K562 (cell line): ENCODE results near the gene KRT38. TPM values are rescaled to one million over a fixed set of nuclear protein-coding genes. Genes with fewer than 3 reads are reported as not detected.

Experiments used
- ATAC-seq: fragments of 200-7000 bp; cut with Tn5 transposase; 3 replicates; pipeline ENCODE4 v1.9.1; 2020; ENCODE audit warnings: moderate library complexity
- BruUV-seq: library from RNA; stranded (reverse); fragments of 400-500 nt; replicated peaks from 2 replicates; lab custom pipeline; 2021; lab: Mats Ljungman, UMichigan
- CTCF ChIA-PET: fragments of 300-600 bp; formaldehyde crosslinking; extraction: SDS; loops from one replicate; lab custom pipeline; 2021; ENCODE audit warnings: low intra/inter-chr PET ratio; lab: Yijun Ruan, JAX
- POLR2A ChIA-PET: fragments of 300-600, 350-650 bp; sonication (Branson Sonifier 250); formaldehyde crosslinking; extraction: SDS; loops from one replicate; lab custom pipeline; 2021; ENCODE audit warnings: antibody characterized with exemption, inconsistent platforms; lab: Yijun Ruan, JAX
- DNase-seq, 4 experiments: peaks; one replicate each; pipeline versions ENCODE4 v3.0.0 to v3.0.0-alpha.2; 2011 to 2018; ENCODE audit warnings: low spot score in 3 of 4, mixed read lengths in 3 of 4; ENCODE audit errors: extremely low read depth in 1 of 4
- FAIRE-seq: peaks from 2 replicates; lab custom pipeline; 2011; peaks lifted over from hg19 to GRCh38; lab: Jason Lieb, UNC
- H2AFZ ChIP-seq: 2 replicates; pipeline ENCODE4 v1.6.0; 2011; ENCODE audit warnings: low read depth, low read length, control low read depth, inconsistent platforms
- H3K27ac ChIP-seq: fragments of 200-600 bp; 3 replicates; pipeline ENCODE4 v1.8.0; 2011; ENCODE audit warnings: low read depth, mild to moderate bottlenecking, control low read depth, inconsistent platforms, low read length, moderate library complexity, mixed read lengths; ENCODE audit errors: extremely low read depth
- H3K27me3 ChIP-seq, 2 experiments: fragments of 300-600 bp in 1 of 2; 2 replicates in 1 of 2; 3 replicates in 1 of 2; pipeline versions ENCODE4 v1.6.0 to v1.8.0; 2011; ENCODE audit warnings: inconsistent platforms in 2 of 2, low read length in 2 of 2, mild to moderate bottlenecking in 1 of 2, mixed read lengths in 1 of 2, moderate library complexity in 1 of 2; ENCODE audit not compliant: control insufficient read depth in 2 of 2, insufficient read depth in 2 of 2
- H3K36me3 ChIP-seq: fragments of 300-600 bp; 3 replicates; pipeline ENCODE4 v1.8.0; 2011; ENCODE audit warnings: mild to moderate bottlenecking, low read length, inconsistent platforms; ENCODE audit not compliant: control insufficient read depth, insufficient read depth
- H3K4me1 ChIP-seq, 2 experiments: fragments of 200-600 bp in 1 of 2; replicated peaks in 1 of 2; 2 replicates in 1 of 2; 3 replicates in 1 of 2; pipeline versions ENCODE4 v1.5.1 to v1.8.0; 2011; ENCODE audit warnings: inconsistent platforms in 2 of 2, low read length in 2 of 2, mild to moderate bottlenecking in 1 of 2, mixed read lengths in 1 of 2, moderate library complexity in 1 of 2; ENCODE audit not compliant: control insufficient read depth in 2 of 2, insufficient read depth in 2 of 2
- H3K4me2 ChIP-seq: 2 replicates; pipeline ENCODE4 v1.6.1; 2011; ENCODE audit warnings: low read length, control low read depth, inconsistent platforms, mixed read lengths; ENCODE audit not compliant: insufficient read depth
- H3K4me3 ChIP-seq: fragments of 200-600 bp; sonication (generic), shearing (Covaris generic); 2 replicates; pipeline ENCODE4 v1.5.1; 2016; ENCODE audit warnings: control low read depth, inconsistent platforms
- H3K79me2 ChIP-seq: fragments of 200-600 bp; 3 replicates; pipeline ENCODE4 v1.8.0; 2011; ENCODE audit warnings: low read length, inconsistent platforms; ENCODE audit not compliant: control insufficient read depth, insufficient read depth
- H3K9ac ChIP-seq, 2 experiments: 2 replicates each; pipeline versions ENCODE4 v1.6.0 to v1.6.1; 2011; ENCODE audit warnings: low read depth in 2 of 2, low read length in 2 of 2, control low read depth in 1 of 2, inconsistent platforms in 1 of 2, mild to moderate bottlenecking in 1 of 2, mixed read lengths in 1 of 2; ENCODE audit not compliant: insufficient read depth in 1 of 2
- H3K9me1 ChIP-seq: one replicate; pipeline ENCODE4 v1.6.0; 2011; ENCODE audit warnings: inconsistent platforms, mild to moderate bottlenecking, low read length, moderate library complexity; ENCODE audit not compliant: control insufficient read depth, insufficient read depth
- H3K9me3 ChIP-seq: replicated peaks from 2 replicates; pipeline ENCODE4 v1.5.1; 2011; ENCODE audit warnings: low read depth, low read length, inconsistent platforms; ENCODE audit not compliant: control insufficient read depth, insufficient read depth
- H4K20me1 ChIP-seq: replicated peaks from 2 replicates; pipeline ENCODE4 v1.6.1; 2011; ENCODE audit warnings: low read length, inconsistent platforms, mixed read lengths; ENCODE audit not compliant: control insufficient read depth, insufficient read depth
- WGBS: fragments of 100-300 bp; shearing (Covaris generic); methylation state at CpG from one replicate; pipeline ENCODE4 v1.1.6; 2016; ENCODE audit warnings: low coverage, mixed read lengths; ENCODE audit not compliant: insufficient coverage; ENCODE audit errors: missing lambda C conversion rate; 5-methylcytosine and 5-hydroxymethylcytosine counted together
- in situ Hi-C: fragments of 300-500 bp; cut with MboI; formaldehyde crosslinking; loops from 4 replicates; pipeline ENCODE4 v1.15.0; 2018; ENCODE audit warnings: inconsistent platforms, mixed read lengths
- intact Hi-C: fragments of 100-400 bp; cut with micrococcal nuclease; formaldehyde crosslinking; loops from 2 replicates; pipeline ENCODE4 v1.14.2; 2022
- polyA plus RNA-seq, 8 experiments: library from polyadenylated mRNA; depleted of rRNA in 4 of 8; stranded (reverse) in 5 of 8; unstranded in 3 of 8; fragments of >200 nt; fragmentation: Nextera tagmentation in 2 of 8; fragmentation: Illumina TruSeq in 1 of 8; extraction: Ambion mirVana in 2 of 8; extraction: Trizol in 1 of 8; gene quantifications; 2 replicates each; pipeline versions ENCODE4 v1.2.1 to v1.2.3, GENCODE V29; 2011 to 2014; ENCODE audit warnings: inconsistent platforms in 1 of 8, missing spikeins in 1 of 8
- total RNA-seq, 7 experiments: library from RNA; depleted of rRNA in 6 of 7; stranded (reverse); fragments of >200 nt in 6 of 7; fragmentation: Illumina TruSeq in 2 of 7; extraction: Trizol in 2 of 7; gene quantifications; 2 replicates each; pipeline versions ENCODE4 v1.2.1 to v1.2.3, GENCODE V29; 2011 to 2021; ENCODE audit warnings: low replicate concordance in 1 of 7
- TF ChIP-seq, protein P1 (sequence below): sonication (generic); formaldehyde crosslinking; IDR thresholded peaks from 2 replicates; pipeline ENCODE4 v1.8.0; 2023; ENCODE audit warnings: missing genetic modification reagents, mild to moderate bottlenecking, borderline replicate concordance
- TF ChIP-seq, protein P2 (sequence below), 2 experiments: fragments of 450-650 bp; IDR thresholded peaks; 2 replicates each; pipeline ENCODE4 v1.6.1; 2016; ENCODE audit warnings: mild to moderate bottlenecking in 2 of 2, borderline replicate concordance in 1 of 2, low read depth in 1 of 2, moderate library complexity in 1 of 2

The KRT38 gene
- total and polyA plus RNA-seq, 9 of the 15 experiments (the other 6 are each of a cell fraction or from before 2014, with no cell fraction given): not detected

DNA sequence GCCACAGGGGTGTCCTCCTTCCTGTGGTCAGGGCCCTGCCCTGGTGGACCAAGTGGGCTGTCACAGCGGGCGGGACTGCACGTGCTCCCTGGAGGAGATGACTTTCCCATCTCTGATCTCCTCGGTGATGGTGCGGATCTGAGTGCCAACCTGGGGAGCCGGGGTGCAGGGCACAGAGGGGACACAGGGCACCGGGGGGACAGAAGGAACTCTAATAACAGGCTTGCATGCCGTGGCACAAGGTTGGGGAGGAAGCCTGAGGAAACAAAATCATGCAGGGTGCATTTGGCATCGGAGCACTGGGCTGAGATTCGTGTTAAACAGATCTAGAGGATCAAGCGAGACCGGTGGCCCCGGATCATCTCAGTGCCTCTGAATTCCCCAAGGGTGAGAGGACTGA lies 45.5 kb upstream of the KRT38 start (continued):
- TF ChIP-seq, protein P1, sequence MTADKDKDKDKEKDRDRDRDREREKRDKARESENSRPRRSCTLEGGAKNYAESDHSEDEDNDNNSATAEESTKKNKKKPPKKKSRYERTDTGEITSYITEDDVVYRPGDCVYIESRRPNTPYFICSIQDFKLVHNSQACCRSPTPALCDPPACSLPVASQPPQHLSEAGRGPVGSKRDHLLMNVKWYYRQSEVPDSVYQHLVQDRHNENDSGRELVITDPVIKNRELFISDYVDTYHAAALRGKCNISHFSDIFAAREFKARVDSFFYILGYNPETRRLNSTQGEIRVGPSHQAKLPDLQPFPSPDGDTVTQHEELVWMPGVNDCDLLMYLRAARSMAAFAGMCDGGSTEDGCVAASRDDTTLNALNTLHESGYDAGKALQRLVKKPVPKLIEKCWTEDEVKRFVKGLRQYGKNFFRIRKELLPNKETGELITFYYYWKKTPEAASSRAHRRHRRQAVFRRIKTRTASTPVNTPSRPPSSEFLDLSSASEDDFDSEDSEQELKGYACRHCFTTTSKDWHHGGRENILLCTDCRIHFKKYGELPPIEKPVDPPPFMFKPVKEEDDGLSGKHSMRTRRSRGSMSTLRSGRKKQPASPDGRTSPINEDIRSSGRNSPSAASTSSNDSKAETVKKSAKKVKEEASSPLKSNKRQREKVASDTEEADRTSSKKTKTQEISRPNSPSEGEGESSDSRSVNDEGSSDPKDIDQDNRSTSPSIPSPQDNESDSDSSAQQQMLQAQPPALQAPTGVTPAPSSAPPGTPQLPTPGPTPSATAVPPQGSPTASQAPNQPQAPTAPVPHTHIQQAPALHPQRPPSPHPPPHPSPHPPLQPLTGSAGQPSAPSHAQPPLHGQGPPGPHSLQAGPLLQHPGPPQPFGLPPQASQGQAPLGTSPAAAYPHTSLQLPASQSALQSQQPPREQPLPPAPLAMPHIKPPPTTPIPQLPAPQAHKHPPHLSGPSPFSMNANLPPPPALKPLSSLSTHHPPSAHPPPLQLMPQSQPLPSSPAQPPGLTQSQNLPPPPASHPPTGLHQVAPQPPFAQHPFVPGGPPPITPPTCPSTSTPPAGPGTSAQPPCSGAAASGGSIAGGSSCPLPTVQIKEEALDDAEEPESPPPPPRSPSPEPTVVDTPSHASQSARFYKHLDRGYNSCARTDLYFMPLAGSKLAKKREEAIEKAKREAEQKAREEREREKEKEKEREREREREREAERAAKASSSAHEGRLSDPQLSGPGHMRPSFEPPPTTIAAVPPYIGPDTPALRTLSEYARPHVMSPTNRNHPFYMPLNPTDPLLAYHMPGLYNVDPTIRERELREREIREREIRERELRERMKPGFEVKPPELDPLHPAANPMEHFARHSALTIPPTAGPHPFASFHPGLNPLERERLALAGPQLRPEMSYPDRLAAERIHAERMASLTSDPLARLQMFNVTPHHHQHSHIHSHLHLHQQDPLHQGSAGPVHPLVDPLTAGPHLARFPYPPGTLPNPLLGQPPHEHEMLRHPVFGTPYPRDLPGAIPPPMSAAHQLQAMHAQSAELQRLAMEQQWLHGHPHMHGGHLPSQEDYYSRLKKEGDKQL (CRISPR knock-in tag): no peak

- Histone ChIP-seq H3K4me2 (no peak overlapping the region), H3K79me2 (no peaks in the 10 kb centered on the region), H3K9me3 (no peaks in the 10 kb centered on the region), H3K9ac (no peak overlapping the region), H3K9me1 (no peaks in the 10 kb centered on the region), H4K20me1 (peaks cover 12% of the 10 kb centered on the region), H3K27me3 (peaks cover 10 to 45% of the 10 kb centered on the region in 2 experiments; a peak in 3 of 5 replicates), H3K4me1 (peaks cover 9 to 22% of the 10 kb centered on the region in 2 experiments; a peak in 4 of 5 replicates), H3K4me3 (no peak overlapping the region), H2AFZ (no peak overlapping the region), H3K36me3 (no peaks in the 10 kb centered on the region), H3K27ac (no peak overlapping the region)
- 5% methylated on average over 8 of the region's 8 CpGs for WGBS
- intact Hi-C loops (loop anchor here (10.0 kb wide), 1 partner anchor 180 kb away; no protein-coding TSS in a partner anchor), in situ Hi-C loops (loop anchor here (5.0 kb wide), 1 partner anchor 62 kb away; no protein-coding TSS in a partner anchor)
- no TSS peak for BruUV-seq
- CTCF ChIA-PET: interaction anchor here (2.9 kb wide), 1 partner anchor 64 kb away, joined by 14 read pairs; no protein-coding TSS in a partner anchor
- POLR2A ChIA-PET: interaction anchor here (1.0 to 2.3 kb wide), 3 partner anchors 22 to 64 kb away, joined by 3 to 6 read pairs (median 4); partner anchors contain the start of gene KRT19
- FAIRE-seq (no peak), ATAC-seq (no peak), DNase-seq (no peak)
- TF ChIP-seq, protein P2, sequence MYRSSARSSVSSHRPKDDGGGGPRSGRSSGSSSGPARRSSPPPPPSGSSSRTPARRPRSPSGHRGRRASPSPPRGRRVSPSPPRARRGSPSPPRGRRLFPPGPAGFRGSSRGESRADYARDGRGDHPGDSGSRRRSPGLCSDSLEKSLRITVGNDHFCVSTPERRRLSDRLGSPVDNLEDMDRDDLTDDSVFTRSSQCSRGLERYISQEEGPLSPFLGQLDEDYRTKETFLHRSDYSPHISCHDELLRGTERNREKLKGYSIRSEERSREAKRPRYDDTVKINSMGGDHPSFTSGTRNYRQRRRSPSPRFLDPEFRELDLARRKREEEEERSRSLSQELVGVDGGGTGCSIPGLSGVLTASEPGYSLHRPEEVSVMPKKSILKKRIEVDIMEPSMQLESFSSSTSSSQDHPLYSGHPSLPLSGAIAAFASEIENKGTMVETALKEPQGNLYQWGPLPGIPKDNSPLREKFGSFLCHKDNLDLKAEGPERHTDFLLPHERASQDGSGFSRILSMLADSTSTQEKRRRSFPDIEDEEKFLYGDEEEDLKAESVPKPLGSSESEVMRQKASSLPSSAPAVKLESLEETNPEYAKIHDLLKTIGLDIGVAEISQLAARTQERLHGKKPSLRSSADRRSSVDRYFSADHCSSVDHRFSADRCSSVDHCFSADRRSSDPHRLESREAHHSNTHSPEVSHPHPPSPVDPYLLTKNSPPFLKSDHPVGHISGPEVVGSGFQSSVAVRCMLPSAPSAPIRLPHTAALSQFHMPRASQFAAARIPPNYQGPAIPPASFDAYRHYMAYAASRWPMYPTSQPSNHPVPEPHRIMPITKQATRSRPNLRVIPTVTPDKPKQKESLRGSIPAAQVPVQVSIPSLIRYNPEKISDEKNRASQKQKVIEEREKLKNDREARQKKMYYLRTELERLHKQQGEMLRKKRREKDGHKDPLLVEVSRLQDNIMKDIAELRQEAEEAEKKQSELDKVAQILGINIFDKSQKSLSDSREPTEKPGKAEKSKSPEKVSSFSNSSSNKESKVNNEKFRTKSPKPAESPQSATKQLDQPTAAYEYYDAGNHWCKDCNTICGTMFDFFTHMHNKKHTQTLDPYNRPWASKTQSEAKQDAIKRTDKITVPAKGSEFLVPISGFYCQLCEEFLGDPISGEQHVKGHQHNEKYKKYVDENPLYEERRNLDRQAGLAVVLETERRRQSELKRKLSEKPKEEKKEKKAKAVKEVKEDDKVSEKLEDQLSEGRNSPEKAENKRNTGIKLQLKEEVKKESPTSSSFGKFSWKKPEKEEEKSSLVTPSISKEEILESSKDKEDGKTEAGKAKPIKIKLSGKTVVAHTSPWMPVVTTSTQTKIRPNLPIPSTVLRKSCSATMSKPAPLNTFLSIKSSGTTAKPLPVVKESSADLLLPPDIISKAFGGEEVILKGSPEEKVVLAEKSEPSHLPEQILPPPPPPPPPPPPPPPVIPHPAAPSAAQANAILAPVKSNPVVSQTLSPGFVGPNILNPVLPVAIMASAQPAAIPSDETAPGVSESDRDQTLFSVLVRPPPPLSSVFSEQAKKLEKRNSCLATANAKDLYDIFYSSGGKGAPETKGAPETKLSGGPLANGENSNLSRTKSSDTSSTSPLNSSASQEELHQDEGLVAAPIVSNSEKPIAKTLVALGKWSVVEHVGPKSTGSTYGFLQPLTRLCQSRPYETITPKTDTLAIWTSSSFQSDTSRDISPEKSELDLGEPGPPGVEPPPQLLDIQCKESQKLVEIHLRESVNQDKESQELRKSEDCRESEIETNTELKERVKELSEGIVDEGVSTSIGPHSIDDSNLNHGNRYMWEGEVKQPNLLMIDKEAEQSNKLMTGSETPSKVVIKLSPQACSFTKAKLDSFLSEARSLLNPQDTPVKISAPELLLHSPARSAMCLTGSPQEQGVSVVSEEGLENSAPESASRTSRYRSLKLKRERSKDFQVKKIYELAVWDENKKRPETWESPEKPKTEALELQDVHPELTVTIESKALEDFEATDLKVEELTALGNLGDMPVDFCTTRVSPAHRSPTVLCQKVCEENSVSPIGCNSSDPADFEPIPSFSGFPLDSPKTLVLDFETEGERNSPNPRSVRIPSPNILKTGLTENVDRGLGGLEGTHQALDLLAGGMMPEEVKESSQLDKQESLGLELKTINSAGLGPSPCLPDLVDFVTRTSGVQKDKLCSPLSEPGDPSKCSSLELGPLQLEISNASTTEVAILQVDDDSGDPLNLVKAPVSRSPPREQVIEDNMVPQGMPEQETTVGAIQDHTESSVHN (IDR thresholded peaks at IDR 0.05; ENCODE audit: borderline replicate concordance in 1 of 2, low read depth in 1 of 2): no peak
Measured at GRCh38 chr17:41484920-41485904, 44.4 kb upstream of the KRT38 start.
